Prostate gland (tissue), 2 donors: ENCODE measurements around the gene AKT1.

ENCODE experiments used
- POLR2A ChIP-seq: fragments of 450-650 bp; IDR thresholded peaks from one replicate; pipeline ENCODE4 v1.6.1; 2016; ENCODE audit warnings: antibody characterized with exemption, mild to moderate bottlenecking
- TF ChIP-seq, protein P1 (sequence below), 4 experiments: fragments of 200-600 bp in 2 of 4; fragments of 450-650 bp in 2 of 4; sonication (generic) in 2 of 4; IDR thresholded peaks; 1 replicate in 3 of 4; 2 replicates in 1 of 4; pipeline ENCODE4 v1.5.1; 2016 to 2019; ENCODE audit warnings: antibody characterized with exemption in 4 of 4, mild to moderate bottlenecking in 2 of 4, moderate library complexity in 2 of 4

DNA sequence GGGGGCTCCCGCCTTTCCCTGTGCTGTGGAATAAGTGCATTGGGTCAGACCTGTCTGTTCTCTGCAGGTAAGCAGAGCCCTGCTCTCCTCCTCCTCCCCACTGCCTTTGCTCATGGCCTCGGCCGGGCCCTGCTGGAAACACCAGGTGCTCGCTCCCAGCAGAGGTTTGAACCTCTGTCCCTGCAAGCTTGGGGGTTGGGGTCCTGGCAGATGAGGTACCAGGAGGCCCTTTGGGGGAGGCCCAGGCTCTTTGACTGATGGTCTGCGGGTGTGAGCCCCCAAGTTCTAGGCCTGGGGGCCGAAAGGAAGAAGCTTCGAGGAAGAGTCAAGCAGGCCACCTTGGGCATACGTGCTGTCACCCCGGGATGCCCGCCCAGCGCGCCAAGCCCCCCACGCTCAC lies 47.5 kb upstream of the AKT1 start:
- TF ChIP-seq, protein P1, sequence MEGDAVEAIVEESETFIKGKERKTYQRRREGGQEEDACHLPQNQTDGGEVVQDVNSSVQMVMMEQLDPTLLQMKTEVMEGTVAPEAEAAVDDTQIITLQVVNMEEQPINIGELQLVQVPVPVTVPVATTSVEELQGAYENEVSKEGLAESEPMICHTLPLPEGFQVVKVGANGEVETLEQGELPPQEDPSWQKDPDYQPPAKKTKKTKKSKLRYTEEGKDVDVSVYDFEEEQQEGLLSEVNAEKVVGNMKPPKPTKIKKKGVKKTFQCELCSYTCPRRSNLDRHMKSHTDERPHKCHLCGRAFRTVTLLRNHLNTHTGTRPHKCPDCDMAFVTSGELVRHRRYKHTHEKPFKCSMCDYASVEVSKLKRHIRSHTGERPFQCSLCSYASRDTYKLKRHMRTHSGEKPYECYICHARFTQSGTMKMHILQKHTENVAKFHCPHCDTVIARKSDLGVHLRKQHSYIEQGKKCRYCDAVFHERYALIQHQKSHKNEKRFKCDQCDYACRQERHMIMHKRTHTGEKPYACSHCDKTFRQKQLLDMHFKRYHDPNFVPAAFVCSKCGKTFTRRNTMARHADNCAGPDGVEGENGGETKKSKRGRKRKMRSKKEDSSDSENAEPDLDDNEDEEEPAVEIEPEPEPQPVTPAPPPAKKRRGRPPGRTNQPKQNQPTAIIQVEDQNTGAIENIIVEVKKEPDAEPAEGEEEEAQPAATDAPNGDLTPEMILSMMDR (IDR thresholded peaks at IDR 0.05) = no peak
- no peak for TF ChIP-seq POLR2A
